ENCODE measurements around the gene KCTD8.

The KCTD8 gene

DNA sequence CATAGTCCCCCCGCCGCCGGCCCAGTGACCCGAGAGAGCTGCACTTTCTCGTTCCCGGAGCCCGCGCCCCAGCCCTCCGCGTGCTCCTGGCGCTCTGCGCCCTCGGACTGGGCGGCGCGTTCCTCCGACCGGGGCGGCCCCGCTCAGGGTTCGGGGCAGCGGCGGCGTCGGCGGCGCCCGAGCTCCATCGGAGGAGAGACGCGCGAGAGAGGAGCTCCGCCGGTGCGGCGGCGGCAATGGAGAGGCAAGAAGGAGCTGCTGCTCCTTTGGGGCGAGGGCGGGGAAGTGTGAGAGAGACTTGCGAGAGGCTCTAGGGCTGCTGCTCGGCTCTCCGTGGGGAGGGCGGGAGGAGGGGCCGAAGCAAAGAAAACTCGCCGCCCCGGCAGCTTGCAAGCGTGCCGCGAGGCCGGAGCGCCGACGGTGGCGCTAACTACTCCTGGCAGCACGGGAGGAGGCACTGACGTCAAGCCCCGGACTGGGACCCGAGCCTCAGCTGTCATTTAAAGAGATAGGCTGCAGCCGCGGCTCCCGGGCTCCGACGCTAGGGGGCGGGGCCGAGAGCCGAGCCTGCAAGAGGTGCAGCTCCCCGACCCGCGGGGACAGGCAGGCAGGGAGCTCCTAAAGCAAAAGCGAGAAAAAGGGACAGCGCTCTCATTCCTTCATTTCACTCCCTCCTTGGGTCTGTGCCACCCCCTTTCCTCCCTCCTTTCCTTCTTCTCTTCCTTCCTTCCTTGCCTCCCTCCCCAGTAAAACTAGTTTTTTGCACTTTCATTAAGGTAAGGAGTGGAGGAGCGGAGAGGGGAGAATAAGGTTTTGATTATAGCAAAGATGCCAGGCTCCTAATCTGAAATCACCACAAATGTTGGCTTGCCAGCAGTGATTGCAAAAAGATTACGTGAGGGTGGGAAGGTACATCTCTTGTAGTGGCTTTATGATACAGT lies at the start of gene KCTD8:
Gene KCTD8, minus strand, starts transcription at position 289 of the 941 bp plus-strand sequence.
- DNase-seq, result peak; percentile 85

DNA sequence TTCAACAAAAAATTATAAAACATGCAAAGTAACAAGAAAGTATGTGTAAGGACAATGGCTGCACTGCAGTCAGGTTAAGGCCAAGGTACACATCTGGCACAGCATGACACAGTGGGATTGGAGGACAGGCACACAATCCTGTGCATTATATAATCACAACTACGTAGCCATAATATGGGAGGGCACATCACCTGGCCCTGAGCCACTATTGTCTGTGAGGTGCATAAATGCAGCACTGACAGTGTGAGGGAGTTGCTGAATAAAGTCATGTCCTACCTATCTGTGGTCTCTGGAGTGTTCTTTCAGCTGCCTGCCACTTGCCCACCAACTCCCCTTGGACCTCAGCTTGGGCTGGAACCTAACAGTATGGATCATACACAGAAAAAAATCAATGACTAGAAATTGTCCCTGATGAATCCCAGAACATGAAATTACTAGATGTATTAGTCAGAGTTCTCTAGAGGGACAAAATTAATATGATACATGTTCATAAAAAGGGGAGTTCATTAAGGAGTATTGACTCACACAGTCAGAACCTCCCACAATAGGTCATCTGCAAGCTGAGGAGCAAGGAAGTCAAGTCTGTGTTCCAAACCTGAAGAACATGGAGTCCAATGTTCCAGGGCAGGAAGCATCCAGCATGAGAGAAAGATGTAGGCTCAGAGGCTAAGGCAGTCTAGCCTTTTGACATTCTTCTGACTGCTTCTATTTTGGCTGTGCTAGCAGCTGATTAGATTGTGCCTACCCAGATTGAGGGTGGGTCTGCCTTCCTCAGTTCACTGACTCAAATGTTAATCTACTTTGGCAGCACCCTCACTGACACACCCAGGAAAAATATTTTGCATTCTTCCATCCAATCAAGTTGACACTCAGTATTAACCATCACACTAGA lies 46.4 kb upstream of the KCTD8 start:
- no peak for DNase-seq

DNA sequence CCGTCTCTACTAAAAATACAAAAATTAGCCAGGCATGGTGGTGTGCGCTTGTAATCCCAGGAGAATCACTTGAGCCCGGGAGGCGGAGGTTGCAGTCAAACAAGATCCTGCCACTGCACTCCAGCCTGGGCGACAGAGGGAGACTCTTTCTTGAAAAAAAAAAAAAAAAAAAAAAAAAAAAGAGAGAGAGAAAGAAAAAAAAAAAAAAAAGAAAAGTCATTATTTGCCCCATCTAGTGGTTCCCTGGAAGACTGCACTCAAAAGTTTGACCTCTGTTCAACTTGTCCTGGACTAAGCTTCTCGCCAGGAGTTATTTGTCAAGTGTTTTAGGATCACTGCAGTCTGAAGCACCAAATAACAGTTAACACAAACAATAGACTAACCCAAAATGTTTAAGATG lies 45.3 kb upstream of the KCTD8 start:
- no peak for DNase-seq

DNA sequence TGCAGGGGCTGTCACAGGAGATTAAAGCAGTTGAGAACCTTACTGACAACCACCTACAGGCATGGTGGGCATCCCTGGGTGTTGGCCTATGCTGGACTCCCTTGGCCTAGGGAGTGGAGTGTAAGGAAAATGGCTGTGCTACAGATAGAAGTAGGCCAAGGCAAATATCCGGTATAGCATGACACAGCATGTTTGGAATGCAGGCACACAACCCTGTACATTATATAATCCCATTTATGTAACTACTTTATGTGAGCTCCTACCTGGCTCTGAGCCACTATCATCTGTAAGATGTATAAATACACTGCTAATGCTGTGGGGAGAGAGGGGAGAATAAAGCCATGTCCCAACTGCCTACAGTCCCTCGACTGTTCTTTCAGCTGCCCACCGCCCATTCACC lies 38.7 kb upstream of the KCTD8 start:
- no peak for DNase-seq

DNA sequence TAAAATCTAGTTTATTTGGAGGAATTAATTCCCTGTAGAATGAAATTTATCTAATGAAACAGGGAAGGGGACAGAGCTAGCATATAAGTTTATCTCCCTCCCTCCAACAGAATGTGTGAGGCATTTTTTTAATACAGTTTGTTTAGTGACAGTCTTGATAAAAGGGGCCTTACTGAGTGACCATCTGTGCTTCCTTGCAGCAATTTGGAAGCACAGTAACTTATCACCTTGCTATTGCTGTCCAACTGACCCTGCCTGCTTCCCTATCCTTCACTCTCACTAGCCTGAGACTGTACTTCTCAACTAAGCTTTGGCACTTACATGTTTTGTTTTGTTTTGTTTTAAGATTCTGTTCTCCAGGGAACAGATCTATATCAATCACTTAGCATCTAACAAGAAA lies 31.1 kb upstream of the KCTD8 start:
- DNase-seq, result no peak

DNA sequence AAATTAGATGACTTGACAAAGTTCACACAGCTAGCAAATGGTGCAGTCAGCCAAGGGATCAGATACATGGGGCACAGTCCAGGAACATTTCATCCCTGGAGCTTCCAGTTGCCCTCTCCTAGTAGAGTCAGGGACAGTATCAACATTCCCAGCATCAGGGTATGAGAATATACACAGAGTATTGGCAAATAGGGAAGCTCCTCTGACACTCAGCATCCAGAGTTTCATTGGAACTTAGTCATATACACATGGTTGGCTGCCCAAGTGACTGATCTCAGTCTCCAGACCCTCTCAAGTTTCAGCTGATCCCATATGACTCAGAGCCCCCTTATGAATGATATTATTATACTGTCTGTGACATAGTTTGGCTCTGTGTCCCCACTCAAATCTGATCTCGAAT lies 13.7 kb upstream of the KCTD8 start:
- DNase-seq, result no peak

DNA sequence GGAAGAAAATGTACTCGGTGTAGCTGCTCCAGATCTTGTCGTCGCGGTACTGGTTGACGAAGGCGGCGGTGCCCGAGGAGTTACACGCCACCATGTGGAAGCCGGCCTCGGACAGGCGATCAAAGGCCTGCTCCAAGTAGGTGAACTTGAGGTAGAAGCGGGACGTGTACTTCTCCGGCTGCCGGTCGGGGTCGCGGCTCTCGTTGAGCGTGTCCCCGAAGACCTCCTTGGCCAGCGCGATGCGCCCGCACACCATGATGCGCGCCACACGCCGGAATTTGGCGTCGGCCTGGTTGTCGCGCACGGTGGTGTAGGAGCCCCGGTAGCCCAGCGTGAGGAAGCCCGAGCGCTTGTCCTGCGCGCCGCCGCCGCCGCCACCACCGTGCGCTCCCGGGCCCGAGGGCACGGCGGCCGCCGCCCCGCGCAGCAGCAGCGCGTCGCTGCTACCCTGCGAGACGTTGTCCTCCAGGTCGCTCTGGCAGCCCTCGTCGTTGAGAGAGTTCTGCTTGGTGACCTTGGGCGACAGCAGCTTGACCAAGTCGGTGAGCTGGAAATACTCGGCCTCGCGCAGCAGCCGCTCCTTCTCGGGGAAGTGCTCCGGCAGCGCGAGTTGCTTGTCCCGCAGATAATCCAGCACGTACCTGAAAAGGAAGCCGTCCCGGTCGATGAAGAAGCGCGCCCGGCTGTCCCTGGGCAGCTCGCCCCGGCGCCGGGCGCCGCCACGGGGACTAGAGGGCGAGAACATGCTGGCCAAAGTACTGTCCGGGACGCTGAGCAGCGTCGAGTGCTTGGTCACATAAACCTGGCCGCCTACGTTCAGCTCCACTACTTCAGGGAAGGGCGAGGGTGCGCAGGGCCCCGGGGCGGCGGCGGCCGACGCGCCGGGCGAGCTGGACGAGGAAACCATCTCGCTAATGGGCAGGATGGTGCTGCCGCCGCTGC lies 775 bp downstream of the KCTD8 start:
- peak; percentile 12 for DNase-seq

DNA sequence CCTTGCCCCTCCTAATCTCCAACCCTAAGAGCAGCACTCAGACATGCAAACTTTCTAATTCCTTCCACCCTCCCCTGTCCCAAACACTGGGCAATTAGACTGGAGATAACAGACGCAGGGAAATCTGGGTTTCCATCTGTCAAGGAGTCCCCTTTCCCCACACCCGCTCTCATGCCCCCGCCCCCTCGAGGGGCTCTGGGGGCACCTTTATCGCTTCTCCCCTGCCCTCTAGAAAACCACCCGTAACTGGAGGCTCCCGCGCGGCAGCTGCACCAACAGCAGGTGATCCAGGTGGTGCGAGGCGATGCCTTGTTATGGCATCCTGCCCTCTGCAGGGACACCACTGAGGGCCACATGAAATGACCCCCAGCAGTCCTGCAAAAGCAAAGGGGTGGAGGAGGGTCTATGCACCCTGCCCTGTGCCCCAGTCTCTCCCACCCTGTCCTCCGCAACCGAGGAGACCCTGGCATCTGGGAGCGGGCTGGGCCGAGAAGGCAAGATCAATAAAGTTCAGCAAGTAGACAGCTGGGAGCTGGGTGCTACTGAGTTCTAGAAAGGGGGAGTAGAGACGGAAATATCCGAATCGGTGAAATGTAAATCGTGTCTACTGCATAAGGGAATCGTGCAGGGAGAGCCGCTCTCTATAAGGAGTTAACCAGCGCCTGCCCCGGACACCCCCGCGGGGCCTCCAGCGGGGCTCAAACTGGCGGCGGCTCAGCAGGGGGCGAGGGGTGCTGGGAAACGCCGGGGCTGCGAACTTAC lies 1.6 kb downstream of the KCTD8 start:
- no peak for DNase-seq

DNA sequence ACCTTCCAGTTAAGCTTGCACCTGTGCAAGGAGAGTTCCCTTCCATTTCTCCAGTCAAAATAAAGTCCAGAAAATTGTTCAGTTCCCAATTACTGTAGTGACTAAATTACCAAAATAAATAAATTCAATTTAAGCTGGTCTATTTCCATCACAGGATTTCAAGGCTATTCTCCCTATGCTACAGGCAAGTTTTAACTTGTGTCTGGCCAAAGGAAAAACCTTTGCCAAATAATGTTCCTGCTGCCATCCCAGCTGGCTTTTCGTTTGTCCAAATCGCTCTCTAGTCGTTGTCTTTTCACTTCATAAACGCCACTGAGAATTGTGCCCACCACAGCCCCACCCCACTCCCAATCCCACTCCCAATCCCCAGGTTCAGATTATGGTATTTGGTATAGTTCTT lies 2.4 kb downstream of the KCTD8 start:
- no peak for DNase-seq

DNA sequence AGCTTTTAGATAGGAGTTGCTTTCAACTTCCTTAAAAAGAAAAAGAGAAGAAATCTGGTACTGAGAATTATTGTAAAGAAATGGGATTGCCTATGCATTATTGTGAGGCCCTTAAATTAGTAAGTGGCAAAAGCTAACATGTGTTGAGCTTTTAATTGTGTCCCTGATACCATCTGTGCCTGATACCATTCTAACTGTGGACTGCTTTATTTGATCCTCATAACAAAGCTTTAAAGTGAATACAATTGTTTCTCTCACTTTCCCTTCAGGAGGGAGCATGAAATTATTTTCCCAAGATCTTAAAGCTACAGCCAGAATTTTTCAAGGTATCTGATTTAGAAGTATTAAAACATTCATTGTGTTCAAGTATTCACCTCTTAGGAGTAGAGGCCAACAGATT lies 9.9 kb downstream of the KCTD8 start:
- DNase-seq, result no peak

DNA sequence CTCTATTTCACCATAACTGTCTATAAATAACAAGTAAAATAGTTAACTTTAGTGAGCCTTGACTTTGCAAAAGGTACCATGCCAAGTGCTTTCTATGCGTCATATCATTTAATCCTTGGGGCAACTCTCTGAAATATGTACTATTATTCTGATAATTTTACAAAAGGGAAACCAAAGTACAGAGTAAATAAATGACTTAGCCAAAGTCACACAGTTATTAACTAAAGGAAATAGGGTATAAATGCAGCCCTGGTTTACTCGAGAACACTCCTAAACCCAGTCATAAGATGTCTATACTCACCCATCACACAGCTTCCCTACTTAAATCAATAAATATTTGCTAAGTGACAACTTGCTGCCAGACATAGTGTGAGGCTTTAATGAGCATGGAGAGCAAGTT lies 14.4 kb downstream of the KCTD8 start:
- DNase-seq, result no peak

DNA sequence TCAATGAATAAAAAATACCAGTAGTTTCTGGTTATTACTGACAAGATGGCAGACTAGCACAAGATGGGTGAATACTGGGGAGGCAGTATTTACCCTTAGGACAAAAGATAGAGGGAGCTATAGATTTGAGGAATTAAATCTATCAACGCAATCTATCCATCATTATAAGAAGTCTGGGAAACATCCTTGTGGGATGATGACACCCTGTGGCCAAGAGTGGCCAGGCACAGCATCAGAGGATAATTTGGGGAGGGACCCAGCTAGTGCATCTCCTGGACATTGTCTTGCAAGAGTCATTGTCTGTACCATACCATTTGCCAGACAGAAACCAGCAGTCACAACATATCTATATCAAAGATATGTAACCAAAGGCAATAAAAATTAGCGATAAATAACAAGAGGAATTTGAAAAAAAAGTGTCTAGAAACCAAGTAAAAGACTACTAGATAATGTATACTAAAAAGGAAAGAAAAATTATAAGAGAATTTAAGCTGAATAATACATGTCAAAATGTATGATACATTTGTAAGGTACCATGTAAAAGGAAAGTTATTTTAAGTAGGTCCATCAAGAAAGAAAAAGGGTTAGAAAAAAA lies 22.9 kb downstream of the KCTD8 start:
- DNase-seq, result peak; percentile 34

DNA sequence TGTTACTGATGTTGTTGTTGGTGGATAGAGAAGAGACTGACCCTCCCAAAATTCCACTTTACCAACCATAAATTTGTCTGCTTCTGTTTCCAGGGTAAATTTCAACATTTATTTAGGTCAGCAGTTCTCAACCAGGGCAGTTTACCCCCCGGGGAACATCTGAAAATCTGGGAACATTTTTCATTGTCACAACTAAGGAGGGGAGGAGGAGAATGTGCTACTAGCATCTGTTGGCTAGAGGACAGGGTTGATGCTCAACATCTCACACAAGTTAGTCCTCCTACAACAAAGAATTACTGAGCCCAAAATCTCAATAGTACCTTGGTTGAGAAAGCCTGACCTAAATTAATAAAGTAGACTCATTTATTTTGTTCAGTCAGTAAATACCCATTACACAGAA lies 25.7 kb downstream of the KCTD8 start:
- DNase-seq, result no peak

DNA sequence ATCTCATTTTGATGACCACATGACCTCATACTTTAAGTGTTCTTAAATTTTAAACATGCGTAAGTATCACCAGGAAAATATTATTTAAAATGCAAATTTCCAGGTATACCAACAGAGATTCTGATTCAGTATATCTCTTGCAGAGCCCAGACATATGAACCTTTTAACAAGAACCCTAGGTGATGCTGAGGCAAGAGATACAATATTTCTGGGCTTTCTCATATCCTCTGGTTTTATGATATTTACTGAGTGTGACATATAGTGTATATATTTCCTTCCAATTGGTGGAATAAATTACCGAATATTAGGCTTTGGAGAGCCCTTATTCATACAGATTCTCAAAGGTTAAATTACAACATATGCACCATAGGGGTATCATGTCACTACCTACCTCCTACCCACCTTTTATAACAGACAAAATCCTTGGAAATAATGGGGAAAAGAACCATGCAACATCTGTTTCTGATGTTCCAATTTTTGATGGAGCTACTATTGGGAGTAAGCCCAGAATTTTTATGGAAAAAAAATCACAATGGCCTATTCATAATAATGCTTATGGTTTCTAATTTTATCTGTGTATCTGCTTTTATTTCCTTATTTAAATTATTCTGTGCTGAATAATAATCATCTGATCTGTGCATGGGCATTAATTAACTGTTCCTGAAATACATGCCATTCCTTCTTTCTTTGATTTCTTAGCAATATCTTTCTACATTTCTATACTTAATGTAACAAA lies 27.1 kb downstream of the KCTD8 start:
- DNase-seq, result no peak

DNA sequence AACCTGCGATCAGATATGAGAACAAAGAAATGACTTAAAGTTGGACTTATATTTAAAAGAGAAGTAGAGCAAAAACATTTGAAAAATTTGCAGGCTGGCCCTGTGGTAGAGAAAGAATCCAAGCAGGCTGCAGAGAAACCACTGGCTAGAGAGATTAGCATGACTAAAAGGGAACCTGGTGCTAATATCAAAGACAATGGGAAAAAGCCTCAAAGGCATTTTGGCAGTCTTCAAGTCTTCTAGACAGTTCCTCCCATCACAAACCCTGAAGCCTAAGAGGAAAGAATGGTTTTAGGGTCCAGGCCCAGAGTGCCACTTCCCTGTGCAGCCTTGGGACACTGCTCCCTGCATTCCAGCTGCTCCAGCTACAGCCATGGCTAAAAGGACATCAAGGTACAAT lies 33.4 kb downstream of the KCTD8 start:
- DNase-seq, result no peak

DNA sequence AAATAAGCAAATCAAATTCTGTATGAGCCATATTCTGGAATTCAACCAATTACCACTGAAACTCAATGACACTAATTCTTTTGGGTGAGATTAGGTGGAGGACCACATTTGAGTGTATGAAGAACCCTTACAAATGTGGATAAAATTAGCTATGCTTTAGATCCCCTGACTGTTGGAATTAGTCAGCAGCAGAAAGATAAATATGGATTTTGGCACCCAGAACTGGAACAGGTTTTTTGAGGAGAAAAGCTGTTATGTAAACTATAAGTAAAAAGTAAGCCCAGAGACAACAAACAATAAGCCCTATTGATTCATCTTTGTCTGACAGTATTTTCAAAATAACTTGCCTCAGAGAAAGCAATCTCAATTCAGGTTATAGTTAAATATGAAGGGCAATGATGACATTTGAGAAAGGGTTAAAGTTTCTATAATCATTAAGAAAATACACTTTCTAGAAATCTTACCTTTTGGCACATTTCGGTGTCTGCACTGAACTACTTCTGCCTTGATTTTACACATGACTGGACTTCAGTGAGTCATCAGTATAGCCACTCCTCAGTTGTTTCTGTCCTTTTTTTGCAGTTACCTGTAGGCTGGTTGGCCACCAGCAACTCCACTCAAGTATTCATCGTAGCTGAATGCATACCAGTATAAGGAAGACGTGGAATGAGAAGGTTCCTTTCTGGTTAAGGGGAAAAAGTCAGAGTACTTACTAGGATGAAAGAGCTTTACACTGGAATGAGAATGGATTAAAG lies 80.0 kb downstream of the KCTD8 start:
- DNase-seq, result no peak

DNA sequence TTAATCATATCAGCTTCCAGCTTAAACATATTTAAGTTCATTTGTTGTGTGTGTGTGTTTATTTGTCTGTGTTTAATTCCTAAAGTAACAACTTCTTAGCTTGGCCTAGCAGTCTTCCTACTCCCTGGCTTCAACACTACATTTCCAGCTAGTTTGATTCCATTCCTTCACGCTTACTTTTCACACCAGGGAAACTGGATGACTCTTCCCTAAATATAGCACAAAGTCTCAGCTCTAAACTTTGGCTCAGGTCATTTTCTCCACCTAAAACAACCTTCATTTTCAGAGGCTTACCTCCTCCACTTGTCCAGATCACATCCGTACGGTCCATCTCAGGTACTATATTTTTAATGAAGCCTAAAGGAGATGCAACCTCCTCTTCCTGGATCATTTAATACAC lies 94.4 kb downstream of the KCTD8 start:
- no peak for DNase-seq

DNA sequence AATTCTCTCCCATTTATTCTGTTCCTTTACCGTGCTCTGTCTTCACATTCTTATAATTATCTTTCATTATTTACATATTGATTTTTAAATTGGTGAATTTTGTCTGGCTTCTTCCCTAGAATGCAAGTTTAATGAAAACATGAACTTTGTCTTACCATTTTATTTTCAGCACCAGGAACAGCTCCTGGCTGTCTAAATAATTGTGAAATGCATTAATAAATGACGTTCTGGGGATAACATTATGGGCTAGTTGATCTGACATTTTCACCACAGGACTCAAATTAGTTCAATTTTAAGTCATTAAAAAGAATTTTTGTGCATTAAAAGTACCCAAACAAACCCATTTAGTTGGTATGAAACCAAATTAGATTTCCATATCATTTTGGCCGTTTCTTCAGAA lies 97.5 kb downstream of the KCTD8 start:
- DNase-seq, result no peak

DNA sequence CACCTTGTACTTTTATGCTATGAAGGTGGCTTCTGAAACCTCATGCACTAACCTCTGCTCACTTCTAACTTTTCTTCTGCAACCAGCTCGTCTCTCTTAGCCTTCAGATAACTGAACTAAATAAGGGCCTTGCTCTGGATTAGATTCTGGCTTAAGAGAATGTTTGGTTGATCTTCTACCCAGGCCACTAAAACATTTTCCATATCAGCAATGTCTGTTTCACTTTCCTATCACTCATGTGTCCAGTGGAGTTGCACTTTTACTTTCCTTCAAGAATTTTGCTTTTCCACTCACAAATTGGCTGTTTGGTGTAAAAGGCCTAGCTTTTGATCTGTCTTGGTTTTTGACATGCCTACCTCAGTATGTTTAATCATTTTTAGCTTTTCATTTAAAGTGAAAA lies 105.8 kb downstream of the KCTD8 start:
- DNase-seq, result no peak

DNA sequence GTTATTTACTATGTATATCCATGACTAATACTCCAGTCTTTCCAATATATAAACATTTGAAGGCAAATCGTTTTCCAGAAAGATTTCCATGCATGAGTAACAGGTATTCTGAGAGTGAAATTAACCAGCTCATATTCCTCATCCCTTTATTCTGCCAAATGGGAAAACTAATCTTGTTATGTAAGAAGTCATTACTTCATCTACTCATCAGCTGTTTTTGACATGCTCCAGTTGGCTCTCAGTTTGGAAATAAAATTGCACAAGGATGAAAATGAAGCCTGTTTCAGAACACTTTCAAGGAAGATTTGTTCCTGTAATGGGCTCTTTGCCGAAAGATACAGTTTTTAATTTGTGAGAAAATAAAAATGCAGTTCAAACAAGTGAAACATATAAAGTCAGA lies 121.9 kb downstream of the KCTD8 start:
- DNase-seq, result no peak

All from COR-L47 (cell line).